H9 (cell line): ENCODE results near the gene PPARA. TPM values are rescaled to one million over a fixed set of nuclear protein-coding genes. Genes with fewer than 3 reads are reported as not detected.

ENCODE experiments used
- DNase-seq: peaks from one replicate; pipeline ENCODE4 v3.0.0-alpha.2; 2017
- H2AFZ ChIP-seq: one replicate; pipeline ENCODE4 v1.6.1; 2013; ENCODE audit warnings: mild to moderate bottlenecking, low read length, control low read depth, moderate library complexity
- H2AK5ac ChIP-seq: 2 replicates; pipeline ENCODE4 v1.6.1; 2013; ENCODE audit warnings: low read length, control low read depth, mixed read lengths; ENCODE audit not compliant: insufficient read length
- H2BK120ac ChIP-seq: one replicate; pipeline ENCODE4 v1.6.1; 2013; ENCODE audit warnings: low read depth, mild to moderate bottlenecking, low read length, control low read depth, inconsistent platforms; ENCODE audit not compliant: poor library complexity, severe bottlenecking
- H2BK12ac ChIP-seq: 2 replicates; pipeline ENCODE4 v1.6.1; 2013; ENCODE audit warnings: low read length, control low read depth, mixed read lengths, low read depth; ENCODE audit not compliant: insufficient read length
- H2BK15ac ChIP-seq: 2 replicates; pipeline ENCODE4 v1.6.1; 2013; ENCODE audit warnings: low read depth, low read length, control low read depth
- H2BK20ac ChIP-seq: one replicate; pipeline ENCODE4 v1.6.1; 2013; ENCODE audit warnings: low read depth, mild to moderate bottlenecking, low read length, control low read depth, inconsistent platforms; ENCODE audit not compliant: poor library complexity, severe bottlenecking
- H2BK5ac ChIP-seq: 2 replicates; pipeline ENCODE4 v1.6.1; 2013; ENCODE audit warnings: low read length, control low read depth, mixed read lengths; ENCODE audit not compliant: insufficient read length
- H3K14ac ChIP-seq: 2 replicates; pipeline ENCODE4 v1.6.1; 2013; ENCODE audit warnings: low read length, control low read depth; ENCODE audit not compliant: insufficient read depth
- H3K18ac ChIP-seq: 2 replicates; pipeline ENCODE4 v1.6.1; 2013; ENCODE audit warnings: low read depth, mild to moderate bottlenecking, mixed read lengths, low read length, control low read depth; ENCODE audit not compliant: insufficient read length
- H3K23ac ChIP-seq: 2 replicates; pipeline ENCODE4 v1.6.1; 2013; ENCODE audit warnings: low read length, control low read depth, mixed read lengths, low read depth; ENCODE audit not compliant: insufficient read length
- H3K23me2 ChIP-seq: 2 replicates; pipeline ENCODE4 v1.6.1; 2013; ENCODE audit warnings: low read depth, mild to moderate bottlenecking, mixed read lengths, low read length, control low read depth; ENCODE audit not compliant: insufficient read length, poor library complexity, severe bottlenecking
- H3K27ac ChIP-seq: 2 replicates; pipeline ENCODE4 v1.5.1; 2013; ENCODE audit warnings: low read length, control low read depth, mixed read lengths, low read depth; ENCODE audit not compliant: insufficient read length
- H3K27me3 ChIP-seq: 2 replicates; pipeline ENCODE4 v1.6.1; 2013; ENCODE audit warnings: low read length, control low read depth, inconsistent platforms; ENCODE audit not compliant: insufficient read depth
- H3K4ac ChIP-seq: 2 replicates; pipeline ENCODE4 v1.6.1; 2013; ENCODE audit warnings: low read depth, mild to moderate bottlenecking, control low read depth, inconsistent platforms, low read length, moderate library complexity
- H3K4me1 ChIP-seq: 2 replicates; pipeline ENCODE4 v1.6.1; 2013; ENCODE audit warnings: low read length, control low read depth, inconsistent platforms; ENCODE audit not compliant: insufficient read depth
- H3K4me2 ChIP-seq: 2 replicates; pipeline ENCODE4 v1.6.1; 2013; ENCODE audit warnings: low read length, control low read depth, mixed read lengths; ENCODE audit not compliant: insufficient read length, insufficient read depth
- H3K56ac ChIP-seq: 2 replicates; pipeline ENCODE4 v1.6.1; 2013; ENCODE audit warnings: low read depth, mild to moderate bottlenecking, mixed read lengths, low read length, control low read depth; ENCODE audit not compliant: insufficient read length
- H3K79me1 ChIP-seq: 2 replicates; pipeline ENCODE4 v1.6.1; 2013; ENCODE audit warnings: low read depth, mild to moderate bottlenecking, moderate library complexity, low read length, control low read depth, inconsistent platforms; ENCODE audit not compliant: insufficient read depth, poor library complexity, severe bottlenecking
- H3K79me2 ChIP-seq: 2 replicates; pipeline ENCODE4 v1.6.1; 2013; ENCODE audit warnings: low read length, control low read depth, inconsistent platforms; ENCODE audit not compliant: insufficient read depth
- H3K9ac ChIP-seq: 2 replicates; pipeline ENCODE4 v1.6.1; 2013; ENCODE audit warnings: low read length, control low read depth, mixed read lengths; ENCODE audit not compliant: insufficient read length; ENCODE audit errors: extremely low read depth
- H3K9me3 ChIP-seq: one replicate; pipeline ENCODE4 v1.6.1; 2013; ENCODE audit warnings: low read depth, low read length, inconsistent platforms; ENCODE audit not compliant: control insufficient read depth
- H3T11ph ChIP-seq: one replicate; pipeline ENCODE4 v1.6.1; 2013; ENCODE audit warnings: mild to moderate bottlenecking, low read length, control low read depth, inconsistent platforms
- H4K20me1 ChIP-seq: one replicate; pipeline ENCODE4 v1.6.1; 2013; ENCODE audit not compliant: control insufficient read depth, insufficient read length, insufficient read depth
- H4K5ac ChIP-seq: 2 replicates; pipeline ENCODE4 v1.6.1; 2013; ENCODE audit warnings: low read depth, mild to moderate bottlenecking, mixed read lengths, low read length, control low read depth; ENCODE audit not compliant: insufficient read length
- H4K8ac ChIP-seq: replicated peaks from 2 replicates; pipeline ENCODE4 v1.6.1; 2013; ENCODE audit warnings: low read length, control low read depth, mixed read lengths, low read depth; ENCODE audit not compliant: insufficient read length
- H4K91ac ChIP-seq: 2 replicates; pipeline ENCODE4 v1.6.1; 2013; ENCODE audit warnings: low read depth, mild to moderate bottlenecking, moderate library complexity, mixed read lengths, low read length, control low read depth; ENCODE audit not compliant: insufficient read length
- H3K27ac Mint-ChIP-seq, 3 experiments: 2 replicates in 2 of 3; 3 replicates in 1 of 3; pipeline ENCODE4 v1.8.0; 2020 to 2021; ENCODE audit warnings: mixed read lengths in 3 of 3, mild to moderate bottlenecking in 1 of 3, moderate library complexity in 1 of 3
- H3K27me3 Mint-ChIP-seq: 2 replicates; pipeline ENCODE4 v1.8.0; 2021; ENCODE audit warnings: low read depth, mild to moderate bottlenecking, moderate library complexity, mixed read lengths
- H3K36me3 Mint-ChIP-seq, 3 experiments: 2 replicates in 2 of 3; 3 replicates in 1 of 3; pipeline ENCODE4 v1.8.0; 2020 to 2021; ENCODE audit warnings: low read depth in 3 of 3, mixed read lengths in 3 of 3; ENCODE audit not compliant: insufficient read depth in 1 of 3
- H3K4me1 Mint-ChIP-seq, 2 experiments: 2 replicates each; pipeline ENCODE4 v1.8.0; 2020; ENCODE audit warnings: mixed read lengths in 2 of 2
- H3K4me3 Mint-ChIP-seq, 2 experiments: 2 replicates in 1 of 2; 3 replicates in 1 of 2; pipeline ENCODE4 v1.8.0; 2020 to 2021; ENCODE audit warnings: mild to moderate bottlenecking in 2 of 2, mixed read lengths in 2 of 2, moderate library complexity in 1 of 2
- H3K9me3 Mint-ChIP-seq, 2 experiments: 2 replicates in 1 of 2; 3 replicates in 1 of 2; pipeline ENCODE4 v1.8.0; 2020; ENCODE audit warnings: mild to moderate bottlenecking in 2 of 2, mixed read lengths in 2 of 2, moderate library complexity in 1 of 2
- CTCF ChIP-seq: fragments of 200-600 bp; sonication (generic); conservative IDR thresholded peaks from 3 replicates; pipeline ENCODE4 v1.8.0; 2021; ENCODE audit warnings: antibody characterized with exemption, mild to moderate bottlenecking
- WGBS: extraction: QIAGEN DNeasy Blood & Tissue Kit; methylation state at CpG from one replicate; pipeline ENCODE4 v1.1.7; 2013; ENCODE audit warnings: missing lambda C conversion rate, low lambda C conversion rate, mixed read lengths; ENCODE audit not compliant: insufficient read length; ENCODE audit errors: extremely low coverage; 5-methylcytosine and 5-hydroxymethylcytosine counted together
- total RNA-seq: library from RNA; stranded (reverse); gene quantifications from 2 replicates; pipeline ENCODE4 v1.2.1, GENCODE V29; 2021

Gene PPARA
- total RNA-seq, 1 experiment from 2014 or later: 7.3 TPM

- H3K4ac ChIP-seq: no peak overlapping the region
- no peak overlapping the region for H2BK20ac ChIP-seq
- H2AFZ ChIP-seq: no peak overlapping the region
- H3K79me2 ChIP-seq: no peaks in the 10 kb centered on the region
- no peaks in the 10 kb centered on the region; a peak in 1 of 7 replicates for H3K36me3 Mint-ChIP-seq
- H3K4me1 ChIP-seq: no peaks in the 10 kb centered on the region
- H2AK5ac ChIP-seq: no peak overlapping the region
- no peak overlapping the region for H3K18ac ChIP-seq
- no peaks in the 10 kb centered on the region for H3K23me2 ChIP-seq
- H3K4me2 ChIP-seq: no peak overlapping the region
- H4K5ac ChIP-seq: no peak overlapping the region
- no peak overlapping the region for H3T11ph ChIP-seq
- no peak overlapping the region for H4K91ac ChIP-seq
- no peaks in the 10 kb centered on the region for H3K27me3 ChIP-seq
- H2BK15ac ChIP-seq: no peak overlapping the region
- no peaks in the 10 kb centered on the region for H4K20me1 ChIP-seq
- no peak overlapping the region for H4K8ac ChIP-seq
- H3K27me3 Mint-ChIP-seq: no peaks in the 10 kb centered on the region
- no peaks in the 10 kb centered on the region for H3K79me1 ChIP-seq
- TF ChIP-seq CTCF: no peak
- H2BK120ac ChIP-seq: no peak overlapping the region
- H3K27ac Mint-ChIP-seq: peak overlapping the region in 1 of 3 experiments; percentile 79; a peak in 1 of 7 replicates
- H3K56ac ChIP-seq: no peak overlapping the region
- no peak overlapping the region; a peak in 1 of 5 replicates for H3K4me3 Mint-ChIP-seq
- no peak overlapping the region for H3K23ac ChIP-seq
- no peak overlapping the region for H2BK5ac ChIP-seq
- H2BK12ac ChIP-seq: no peak overlapping the region
- DNase-seq: no peak
- peaks cover 0 to 5% of the 10 kb centered on the region in 2 experiments; a peak in 2 of 4 replicates for H3K4me1 Mint-ChIP-seq
- no peaks in the 10 kb centered on the region for H3K9me3 ChIP-seq
- H3K14ac ChIP-seq: no peak overlapping the region
- no peak overlapping the region for H3K9ac ChIP-seq
- WGBS: no CpG with 5 or more reads among the region's 19 CpGs
- no peak overlapping the region for H3K27ac ChIP-seq
- no peaks in the 10 kb centered on the region for H3K9me3 Mint-ChIP-seq
These were observed 46.7 kb upstream of the PPARA start for GRCh38 chr22:46103664-46104063.
